HG02970 (cell line): ENCODE results near the gene LAMA4.
"Not testable (repeated sequence)": the region's sequence is repeated elsewhere in the genome, so short reads cannot be mapped to it uniquely, and the experiment has no call there.

Source experiments
- ATAC-seq: cut with Tn5 transposase; IDR thresholded peaks from one replicate; pipeline ENCODE4 v1.9.1; 2021; ENCODE audit warnings: mild to moderate bottlenecking, moderate library complexity, moderate number of reproducible peaks; ENCODE audit not compliant: unreplicated experiment, low FRiP score

LAMA4 gene

DNA sequence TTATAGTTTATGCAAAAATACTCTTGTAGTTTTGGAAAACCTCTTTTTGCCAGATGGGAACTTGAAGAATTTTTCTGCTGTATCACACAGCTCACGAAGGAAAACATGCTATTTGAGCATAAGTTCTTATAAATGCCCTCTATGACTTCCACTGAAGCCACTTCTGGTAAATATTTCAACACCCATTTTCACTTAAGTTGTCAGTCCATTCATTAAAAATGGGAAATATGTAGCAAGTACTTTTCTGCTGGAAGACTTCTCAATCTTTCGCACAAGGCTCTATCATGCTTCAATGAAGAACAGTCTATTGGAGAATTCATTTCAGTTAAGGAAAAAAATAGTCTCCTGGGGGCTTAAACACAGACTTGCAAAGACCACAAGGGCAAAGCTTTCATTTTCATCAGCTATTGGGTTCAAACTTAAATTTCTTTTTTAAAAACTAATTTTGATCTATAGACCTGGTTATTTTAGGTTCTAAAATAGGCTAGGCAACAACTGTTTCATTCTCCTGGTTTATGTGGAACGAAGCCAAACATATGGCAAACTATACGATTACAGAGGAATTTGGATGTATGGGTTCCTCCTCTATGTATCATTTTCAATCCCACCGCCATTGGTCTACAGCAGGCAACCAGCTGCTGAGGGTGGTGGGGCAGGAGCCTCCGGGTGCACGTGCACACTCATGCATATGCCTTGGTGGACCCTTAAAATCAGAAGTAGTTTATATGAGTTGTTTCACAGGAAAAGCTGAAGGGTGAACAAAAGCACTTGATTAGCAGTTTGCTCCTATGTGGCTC lies 38.7 kb downstream of the LAMA4 start:
- no peak for ATAC-seq

DNA sequence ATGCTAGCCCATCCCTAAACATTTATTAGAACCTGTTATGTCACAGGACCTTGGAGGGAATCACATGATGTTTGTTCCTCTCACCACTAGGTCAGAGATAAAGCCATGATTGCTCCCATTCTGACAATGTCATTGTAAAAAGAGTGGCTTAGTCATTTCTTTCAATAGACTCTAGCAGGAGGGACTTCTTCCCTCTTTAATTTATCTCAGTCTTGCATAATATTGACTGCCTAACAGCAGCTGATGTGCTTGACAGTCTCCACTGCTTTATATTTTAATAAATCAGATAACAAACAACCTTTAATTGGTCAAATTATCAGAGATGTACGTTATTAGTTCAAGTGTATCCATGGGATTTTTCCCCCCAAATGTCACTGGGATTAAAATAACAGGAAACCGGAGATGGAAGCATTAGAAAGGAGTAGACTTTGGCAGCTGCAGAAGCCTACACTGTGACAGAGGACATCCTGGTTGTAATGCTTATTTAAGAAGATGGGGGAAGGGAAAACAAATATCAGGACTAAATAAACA lies 39.6 kb downstream of the LAMA4 start:
- no peak for ATAC-seq

DNA sequence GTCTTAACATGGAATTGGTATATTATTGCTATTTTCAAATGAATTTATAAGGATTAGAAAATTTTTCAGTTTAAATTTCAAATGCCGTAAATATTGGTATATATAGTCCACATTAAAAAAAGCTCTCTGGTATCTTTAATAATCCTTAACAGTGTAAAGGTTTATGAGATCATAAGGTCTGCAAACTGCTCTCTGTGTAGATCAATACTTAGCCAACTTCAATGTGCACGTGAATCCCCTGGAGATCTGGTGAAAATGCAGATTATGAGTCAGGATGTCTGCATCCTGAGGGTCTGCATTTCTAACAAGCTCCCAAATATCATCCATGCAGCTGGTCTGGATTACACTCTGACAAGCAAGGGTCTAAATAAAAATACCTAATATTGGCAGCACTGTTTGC lies 43.5 kb downstream of the LAMA4 start:
- no peak for ATAC-seq

DNA sequence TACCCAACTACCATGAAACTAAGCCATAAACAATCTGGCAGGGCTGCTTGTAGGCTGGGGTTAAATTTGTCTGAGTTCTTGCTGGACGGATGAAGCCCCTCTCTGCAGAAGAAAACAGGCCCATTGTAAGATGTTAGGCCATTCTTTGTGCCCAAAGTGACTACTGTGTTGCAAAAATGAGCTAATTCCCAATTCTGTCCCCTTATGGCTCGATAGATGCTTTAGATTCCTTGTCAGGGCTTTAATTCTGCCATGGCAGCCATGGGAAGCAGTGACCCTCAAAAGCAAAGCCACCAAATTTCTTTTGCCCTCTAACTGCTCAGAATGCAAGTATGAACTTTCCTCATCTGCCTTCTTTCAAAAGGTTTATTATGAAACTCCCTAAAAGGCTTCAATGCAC lies 45.2 kb downstream of the LAMA4 start:
- no peak for ATAC-seq

DNA sequence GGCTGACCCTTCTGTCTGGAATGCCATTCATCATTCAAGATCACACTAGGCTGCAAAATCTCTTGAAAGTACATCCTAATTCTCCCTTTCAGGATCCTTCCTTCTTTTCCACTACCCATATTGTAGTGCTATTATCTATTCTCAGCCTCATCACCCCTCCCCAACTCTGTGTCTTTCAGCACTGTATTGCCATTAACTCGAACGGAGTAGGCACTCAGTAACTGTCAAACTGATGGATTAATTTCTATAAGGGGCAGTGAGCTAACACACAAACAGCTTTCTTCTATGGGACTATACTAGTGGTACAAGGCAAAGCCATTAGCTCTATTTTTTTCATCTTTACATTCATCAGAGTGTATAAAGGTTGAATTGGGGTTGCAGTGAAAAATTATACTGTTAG lies 46.6 kb downstream of the LAMA4 start:
- ATAC-seq, result no peak

DNA sequence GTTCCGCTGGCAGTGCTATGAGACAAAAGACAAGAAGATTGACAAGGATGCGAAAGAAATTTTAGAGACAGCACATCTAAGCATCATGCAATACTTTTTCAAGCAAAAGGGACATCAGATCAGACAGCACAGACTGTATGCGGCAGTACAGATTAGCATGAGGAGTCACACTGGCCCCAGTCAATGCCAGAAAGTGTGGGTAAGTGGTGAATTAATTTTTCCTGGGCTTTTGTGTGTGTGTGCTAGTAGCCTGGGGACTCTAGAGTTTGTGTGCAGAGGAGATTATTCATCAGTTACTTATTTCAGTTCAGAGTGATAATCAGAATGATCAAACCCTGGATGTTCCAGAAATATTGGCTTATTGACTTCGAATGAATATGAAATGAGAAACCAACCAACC lies 47.2 kb downstream of the LAMA4 start:
- no peak for ATAC-seq

DNA sequence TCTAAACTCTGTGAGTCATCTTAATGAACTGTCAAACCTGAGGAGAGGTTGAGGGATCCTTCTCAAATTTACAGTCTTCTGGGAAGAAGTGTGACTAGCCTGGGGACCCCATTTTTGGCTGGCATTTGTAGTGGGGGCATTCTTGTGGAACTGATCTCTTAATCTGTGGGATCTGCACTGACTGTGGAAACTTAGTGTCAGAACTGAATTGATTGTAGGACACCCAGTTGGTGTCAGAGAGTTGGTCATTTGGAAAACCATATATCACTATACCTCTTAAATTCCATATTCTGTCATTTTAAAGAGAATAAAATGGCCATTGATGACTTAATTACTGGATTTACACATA lies 48.3 kb downstream of the LAMA4 start:
- ATAC-seq, result no peak

DNA sequence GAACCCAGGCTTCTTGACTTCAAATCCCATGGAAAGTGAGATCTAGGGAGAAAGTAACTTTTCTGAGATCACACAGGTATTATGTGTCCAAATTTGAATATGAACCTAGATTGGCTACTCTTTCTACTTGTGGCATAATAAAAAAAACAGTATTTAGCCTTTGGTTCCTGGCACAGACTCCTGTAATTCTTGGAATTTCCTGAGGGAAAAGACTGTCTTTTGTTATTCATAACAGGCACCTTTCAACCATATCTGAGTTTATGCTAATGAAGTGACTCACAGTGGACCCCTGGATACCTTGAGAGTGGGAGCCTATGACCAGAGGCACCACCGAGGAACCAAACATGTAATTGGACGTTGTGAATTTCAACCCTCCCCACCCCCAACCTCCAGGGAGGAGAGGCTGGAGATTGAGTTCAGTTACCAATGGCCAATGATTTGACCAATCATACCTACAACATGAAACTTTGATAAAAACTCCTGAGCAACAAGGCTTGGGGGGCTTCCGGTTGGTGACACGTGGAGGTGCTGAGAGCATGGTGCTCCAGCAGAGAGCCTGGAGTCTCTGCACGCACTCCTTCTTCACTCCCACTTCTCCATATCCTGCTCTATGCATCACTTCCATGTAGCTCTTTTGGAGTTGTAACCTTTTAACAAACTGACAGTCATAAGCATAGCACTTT lies 48.8 kb downstream of the LAMA4 start:
- ATAC-seq, result no peak

DNA sequence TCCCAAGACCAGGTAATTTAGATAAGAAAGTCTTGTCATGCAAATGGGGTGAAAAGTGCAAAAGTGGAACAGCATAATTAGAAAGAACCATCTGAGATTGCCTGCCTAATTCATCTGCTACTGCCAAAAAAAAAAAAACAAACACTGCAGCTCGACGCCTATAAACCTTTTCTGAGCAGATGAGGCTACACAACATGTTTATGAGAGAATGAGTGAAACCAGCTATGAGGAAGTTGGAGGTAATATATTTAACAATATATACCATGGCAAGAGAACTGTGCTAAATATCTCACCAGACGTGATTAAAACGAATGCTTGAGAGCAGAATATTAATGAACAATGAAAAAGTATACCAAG lies 50.0 kb downstream of the LAMA4 start:
- ATAC-seq, result peak; percentile 30

DNA sequence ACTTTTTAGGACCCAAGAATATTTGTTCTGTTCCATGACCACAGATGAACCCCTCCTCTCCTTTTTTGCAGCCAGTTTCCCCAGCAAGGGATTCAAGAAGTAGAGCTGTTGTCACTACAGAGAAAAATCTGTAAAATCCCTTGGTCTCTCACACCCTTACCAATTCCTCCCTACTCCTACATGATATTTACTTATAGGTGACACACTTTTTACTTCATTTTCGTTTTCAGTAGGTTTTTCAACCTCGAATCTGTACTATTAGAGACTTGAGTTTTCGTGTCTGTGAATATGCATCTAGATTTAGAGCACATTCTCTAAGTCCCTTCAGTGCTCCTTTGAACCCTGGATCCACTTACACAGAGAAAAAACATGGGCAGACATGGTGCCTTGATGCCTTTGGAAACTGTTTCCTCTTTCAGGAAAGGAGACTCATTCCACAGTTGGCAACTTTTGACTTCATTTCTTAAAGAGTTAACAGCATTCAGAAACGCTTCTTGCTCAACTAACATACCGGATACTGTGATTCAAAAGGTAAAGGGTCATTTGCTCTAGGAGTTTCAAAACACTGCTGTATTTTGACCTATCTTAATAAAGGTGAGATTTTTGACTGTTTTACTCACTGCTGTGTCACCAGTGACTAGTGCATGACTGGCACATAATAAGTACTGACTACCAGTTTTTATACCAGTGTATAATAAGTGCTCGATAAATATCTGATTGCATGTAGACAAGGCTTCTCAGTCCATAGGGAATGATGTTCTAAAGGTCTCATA lies 50.6 kb downstream of the LAMA4 start:
- ATAC-seq, result peak; percentile 69

DNA sequence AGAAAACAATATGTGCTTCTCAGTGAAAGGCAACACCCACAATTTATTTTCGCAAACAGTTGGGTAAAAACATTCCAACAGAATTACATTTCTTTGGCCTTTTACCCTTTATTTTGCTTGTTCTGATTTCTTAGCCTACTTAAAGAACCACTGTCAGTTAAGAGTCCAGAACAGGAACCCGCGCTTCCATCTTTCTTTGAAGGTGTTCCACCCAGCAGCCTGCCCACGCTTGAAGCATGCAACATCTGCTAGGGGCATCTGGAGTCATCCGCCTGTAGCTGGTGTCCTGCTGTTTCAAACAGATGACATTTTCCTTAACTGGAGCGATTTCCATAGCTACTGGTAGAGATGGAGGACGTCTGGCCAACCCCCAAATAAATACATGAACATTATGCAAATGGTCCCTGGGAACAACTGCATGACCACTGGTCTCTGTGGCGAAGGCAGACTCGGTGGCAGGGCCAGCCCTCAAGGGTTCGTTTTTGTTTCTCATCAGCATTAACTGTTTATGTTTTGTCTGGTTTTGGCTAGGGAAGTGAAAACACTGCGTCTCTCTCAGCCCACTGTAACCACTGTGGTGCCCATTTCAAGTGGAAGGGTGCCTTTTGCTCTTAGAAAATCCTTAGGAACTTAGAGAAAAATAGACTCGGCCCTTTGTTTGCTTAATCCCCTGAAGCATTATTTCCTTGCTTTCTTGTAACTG lies 51.6 kb downstream of the LAMA4 start:
- ATAC-seq, result peak; percentile 73

DNA sequence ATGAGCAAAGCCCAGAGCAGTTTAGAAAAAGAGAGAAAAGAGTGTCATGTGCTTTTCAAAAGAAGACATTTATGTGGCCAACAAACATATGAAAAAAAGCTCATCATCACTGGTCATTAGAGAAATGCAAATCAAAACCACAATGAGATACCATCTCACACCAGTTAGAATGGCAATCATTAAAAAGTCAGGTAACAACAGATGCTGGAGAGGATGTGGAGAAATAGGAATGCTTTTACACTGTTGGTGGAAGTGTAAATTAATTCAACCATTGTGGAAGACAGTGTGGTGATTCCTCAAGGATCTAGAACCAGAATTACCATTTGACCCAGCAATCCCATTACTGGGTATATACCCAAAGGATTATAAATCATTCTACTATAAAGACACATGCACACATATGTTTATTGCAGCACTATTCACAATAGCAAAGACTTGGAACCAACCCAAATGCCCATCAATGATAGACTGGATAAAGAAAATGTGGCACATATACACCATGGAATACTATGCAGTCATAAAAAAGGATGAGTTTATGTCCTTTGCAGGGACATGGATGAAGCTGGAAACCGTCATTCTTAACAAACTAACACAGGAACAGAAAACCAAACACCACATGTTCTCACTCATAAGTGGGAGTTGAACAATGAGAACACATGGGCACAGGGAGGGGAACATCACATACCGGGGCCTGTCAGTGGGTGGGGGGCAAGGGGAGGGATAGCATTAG lies 54.0 kb downstream of the LAMA4 start:
- ATAC-seq, result not testable (repeated sequence)

DNA sequence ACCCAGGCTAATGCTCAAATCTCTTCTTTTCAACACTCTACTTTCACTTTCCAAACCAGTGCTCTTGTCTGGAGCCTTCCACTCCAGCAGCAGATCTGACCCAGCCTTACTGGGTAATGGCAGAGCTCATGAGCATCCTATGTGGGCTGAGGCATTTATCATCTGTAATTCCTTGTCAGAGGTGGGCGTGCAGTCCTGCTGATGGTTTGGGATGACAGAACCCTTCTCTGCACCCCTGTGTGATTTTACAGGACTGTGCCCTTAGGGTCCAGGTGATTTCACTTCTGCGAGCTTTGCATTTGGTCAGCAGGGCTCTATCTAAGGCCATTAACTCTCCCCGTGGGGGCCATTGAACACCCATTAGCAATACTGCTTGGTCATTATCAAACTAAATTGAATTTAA lies 55.4 kb downstream of the LAMA4 start:
- ATAC-seq, result no peak

DNA sequence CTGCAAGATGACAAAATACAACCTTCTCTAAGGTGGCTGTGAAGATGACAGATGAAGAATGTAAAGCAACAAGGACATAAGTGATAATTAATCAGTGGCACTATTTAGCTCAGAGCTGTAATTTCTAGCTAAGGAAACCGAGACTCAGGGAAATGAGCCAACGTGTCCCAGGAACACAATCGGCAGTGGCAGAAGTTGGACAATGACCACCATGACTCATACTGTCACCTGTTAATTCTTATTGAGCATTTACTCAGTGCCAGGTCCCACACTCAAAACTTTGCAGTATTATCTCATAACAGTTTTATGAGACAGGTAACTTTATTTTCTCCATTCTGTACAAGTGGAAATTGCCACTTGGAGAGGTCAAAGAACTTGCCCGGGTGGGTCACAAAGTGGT lies 55.8 kb downstream of the LAMA4 start:
- ATAC-seq, result no peak

DNA sequence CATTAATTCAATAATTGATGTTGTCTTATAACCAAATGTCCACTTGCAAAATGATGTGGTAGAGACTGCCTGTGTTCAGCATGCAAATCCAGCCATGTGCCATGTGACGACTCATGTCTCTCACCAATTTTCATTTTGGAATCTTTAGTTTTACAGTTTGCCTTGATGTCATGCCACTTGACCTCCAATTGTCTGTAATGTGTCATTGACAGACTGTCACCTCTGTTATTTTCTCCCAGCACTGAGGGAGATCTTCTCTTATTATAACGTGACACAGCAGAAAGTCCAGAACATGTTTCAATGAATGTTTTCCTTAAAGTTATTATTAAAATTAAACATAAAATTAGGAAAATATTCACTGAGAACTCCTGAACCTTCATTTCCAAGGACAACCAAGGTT lies 56.7 kb downstream of the LAMA4 start:
- ATAC-seq, result no peak

DNA sequence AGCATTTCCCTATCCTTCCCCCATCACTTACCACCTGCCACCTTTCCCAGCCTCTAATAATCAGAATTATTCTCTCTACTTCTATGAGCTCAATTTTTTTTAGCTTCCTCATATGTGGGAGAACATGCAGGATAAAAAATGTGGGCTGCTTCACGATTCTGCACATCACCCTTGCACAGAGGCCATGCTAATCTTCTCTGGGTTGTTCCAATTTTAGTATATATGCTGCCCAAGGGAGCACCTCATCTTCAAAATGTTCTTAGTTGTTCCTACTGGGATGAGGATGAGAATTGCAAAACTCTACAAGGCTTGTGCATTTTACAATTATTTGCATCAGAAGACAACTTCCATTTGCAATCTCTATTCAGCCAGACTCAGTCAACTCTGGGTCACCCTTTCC lies 58.1 kb downstream of the LAMA4 start:
- ATAC-seq, result no peak

DNA sequence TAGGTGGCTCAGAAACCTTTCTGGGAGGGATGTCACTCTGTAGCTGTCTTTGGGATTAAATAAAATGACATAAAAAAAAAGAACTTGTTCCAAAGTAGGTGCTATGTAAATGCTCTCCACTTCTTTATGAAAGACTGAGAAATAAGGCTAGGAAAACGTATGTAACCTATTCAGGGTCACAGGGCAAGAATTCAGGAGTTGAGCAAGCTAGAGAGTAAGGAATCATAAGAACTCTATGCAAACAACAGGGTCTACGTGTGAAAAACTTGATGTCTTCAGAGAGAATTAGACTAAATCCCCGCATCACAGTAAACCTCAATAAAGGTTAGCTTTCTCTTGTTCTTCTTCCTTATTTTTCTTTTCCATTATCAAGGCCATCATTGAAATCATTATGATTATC lies 59.2 kb downstream of the LAMA4 start:
- no peak for ATAC-seq

DNA sequence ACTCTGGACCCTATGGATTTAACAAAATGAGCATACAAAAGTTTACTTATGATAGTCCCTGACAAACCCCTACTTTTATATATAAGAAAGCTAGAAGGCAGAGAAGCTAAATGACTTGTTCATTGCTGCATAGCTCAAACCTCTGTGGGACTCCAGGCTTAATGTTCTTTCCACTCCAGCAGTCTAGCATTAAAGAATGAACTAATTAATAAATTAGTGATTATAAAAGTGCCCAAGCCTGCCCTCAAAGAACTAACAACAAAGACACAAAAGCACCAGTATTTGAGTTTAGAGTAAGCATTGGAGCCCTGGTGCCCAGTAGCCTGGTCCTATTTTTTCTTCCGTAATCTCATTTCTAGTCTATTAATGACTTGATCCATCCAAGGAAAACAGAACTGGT lies 59.9 kb downstream of the LAMA4 start:
- ATAC-seq, result no peak

DNA sequence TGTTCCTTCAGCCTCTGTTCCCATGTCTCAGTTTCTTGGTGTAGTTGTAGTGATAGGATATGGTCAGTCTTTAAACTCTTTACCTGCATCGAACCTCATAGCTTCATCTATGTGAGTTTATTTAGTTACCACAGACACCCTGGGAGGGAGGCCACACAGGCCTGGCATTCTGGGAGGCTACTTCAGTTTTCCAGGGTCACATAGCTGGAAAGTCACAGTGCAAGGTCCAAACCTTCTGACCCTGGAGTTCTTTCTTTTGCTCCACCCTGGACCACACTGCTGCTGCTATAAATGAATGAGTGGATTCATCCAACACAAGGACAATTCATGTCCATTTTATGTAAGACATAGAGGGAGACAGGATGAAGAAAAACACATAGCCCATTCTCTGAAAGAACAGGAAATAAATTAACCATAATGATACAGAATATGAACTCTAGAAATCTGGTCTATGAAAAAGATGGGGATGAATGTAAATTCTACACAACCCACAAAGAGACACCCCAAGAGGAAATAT lies 60.8 kb downstream of the LAMA4 start:
- ATAC-seq, result no peak

DNA sequence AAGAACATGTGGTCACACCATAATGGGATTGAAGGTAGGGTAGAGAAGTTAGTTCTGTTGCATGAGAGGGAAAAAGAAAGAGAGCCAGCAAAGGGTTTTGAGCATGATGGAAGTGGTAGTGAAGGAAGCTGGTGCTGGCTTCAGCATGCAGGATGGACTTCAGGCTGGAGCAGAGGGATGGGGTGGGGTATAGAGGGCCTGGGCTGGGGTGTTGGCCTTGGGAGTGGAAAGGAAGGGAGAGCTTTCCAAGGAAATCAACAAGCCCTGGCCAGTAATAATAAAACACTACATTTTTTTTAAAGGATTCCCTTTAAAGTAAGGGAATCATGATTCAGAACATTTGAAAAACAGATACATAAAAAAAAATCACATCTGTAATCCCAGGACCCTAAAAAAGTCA lies 61.2 kb downstream of the LAMA4 start:
- ATAC-seq, result no peak
